ENCODE results near the gene MAG. TPM values are rescaled to one million over a fixed set of nuclear protein-coding genes. Genes with fewer than 3 reads are reported as not detected.

Gene MAG
- total RNA-seq, 4 donors from 2014 or later = not detected

DNA sequence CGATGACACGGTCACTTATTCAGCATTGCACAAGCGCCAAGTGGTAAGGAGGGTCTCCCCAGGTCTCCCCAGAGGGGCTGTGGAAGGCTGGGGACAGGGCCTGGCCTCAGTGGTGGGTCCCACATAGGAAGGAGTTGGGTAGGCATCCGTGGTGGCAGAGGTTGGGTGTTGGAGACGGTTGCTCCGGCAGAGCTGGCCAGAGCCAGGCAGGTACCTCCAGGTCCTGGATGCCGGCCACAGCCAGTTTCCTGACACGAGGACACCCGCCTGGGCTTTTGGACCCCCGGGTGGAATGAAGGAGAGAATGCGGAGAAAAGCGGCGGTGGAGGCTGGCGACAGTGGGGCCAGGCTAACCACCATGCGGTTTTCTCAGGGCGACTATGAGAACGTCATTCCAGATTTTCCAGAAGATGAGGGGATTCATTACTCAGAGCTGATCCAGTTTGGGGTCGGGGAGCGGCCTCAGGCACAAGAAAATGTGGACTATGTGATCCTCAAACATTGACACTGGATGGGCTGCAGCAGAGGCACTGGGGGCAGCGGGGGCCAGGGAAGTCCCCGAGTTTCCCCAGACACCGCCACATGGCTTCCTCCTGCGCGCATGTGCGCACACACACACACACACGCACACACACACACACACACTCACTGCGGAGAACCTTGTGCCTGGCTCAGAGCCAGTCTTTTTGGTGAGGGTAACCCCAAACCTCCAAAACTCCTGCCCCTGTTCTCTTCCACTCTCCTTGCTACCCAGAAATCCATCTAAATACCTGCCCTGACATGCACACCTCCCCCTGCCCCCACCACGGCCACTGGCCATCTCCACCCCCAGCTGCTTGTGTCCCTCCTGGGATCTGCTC is 54.5 kb downstream of the MAG start:
- TF ChIP-seq POLR2A (IDR thresholded peaks at IDR 0.05) = no peak
- TF ChIP-seq EP300 (IDR thresholded peaks at IDR 0.05; ENCODE audit: low read depth) = no peak
- no peak for TF ChIP-seq POLR2AphosphoS5 (IDR thresholded peaks at IDR 0.05)
- no peak for TF ChIP-seq CTCF (IDR thresholded peaks at IDR 0.05)
- intact Hi-C loops (cut with DNase I; ENCODE audit: low total_unique reads) (no loop called here), in situ Hi-C loops (cut with MboI; ENCODE audit: low pct_ligation_motif_present in 1 of 4, low pct_unique_long_range_greater_than_20kb in 1 of 4, low sequenced_read_pairs in 3 of 4) (loop anchor here in 1 of 4 donors (10.0 kb wide), 1 partner anchor 148 kb away; the partner anchor contains the start of gene KRTDAP)
- Histone ChIP-seq H3K4me3 (no peak overlapping the region), H3K9me3 (no peaks in the 10 kb centered on the region), H3K36me3 (no peaks in the 10 kb centered on the region), H3K4me1 (no peaks in the 10 kb centered on the region), H3K27ac (no peak overlapping the region), H3K27me3 (peaks cover 4% of the 10 kb centered on the region)
- DNase-seq = peak; percentile 63
- 14 to 56% methylated on average over 1 to 28 of the region's 28 CpGs for WGBS, 2 donors (ENCODE audit: low coverage in 1 of 2)

DNA sequence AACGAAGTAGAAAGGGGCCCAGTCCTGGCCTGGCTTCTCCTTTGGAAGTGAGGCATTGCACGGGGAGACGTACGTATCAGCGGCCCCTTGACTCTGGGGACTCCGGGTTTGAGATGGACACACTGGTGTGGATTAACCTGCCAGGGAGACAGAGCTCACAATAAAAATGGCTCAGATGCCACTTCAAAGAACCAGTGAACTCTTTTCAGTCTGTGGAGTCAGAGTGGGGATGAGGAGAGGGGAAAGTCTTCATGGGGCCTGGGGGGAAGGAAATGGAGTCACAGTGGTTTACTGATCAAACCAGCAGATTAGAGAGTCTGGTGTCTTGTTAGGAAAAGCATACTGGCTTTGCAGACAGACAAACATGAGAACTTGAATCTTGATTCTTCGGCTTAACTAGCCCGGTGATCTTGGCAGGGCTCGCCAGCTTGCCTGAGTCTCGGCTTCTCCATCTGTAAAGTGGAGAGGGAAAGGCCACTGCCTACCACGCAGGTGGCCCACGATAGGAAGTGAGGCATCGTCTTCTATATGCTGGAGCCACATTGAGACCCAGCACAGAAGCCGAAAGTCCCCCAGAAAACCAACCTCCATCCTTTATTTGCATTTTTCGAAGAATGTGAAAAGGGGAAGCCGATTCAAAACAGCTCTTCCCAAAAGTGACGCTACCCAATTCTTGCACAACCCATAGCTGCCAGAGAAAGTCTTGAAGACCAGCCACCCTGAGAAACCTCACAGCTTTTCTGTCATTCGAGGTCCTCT is 55.4 kb downstream of the MAG start, which contains the start of gene FFAR1:
Gene FFAR1, plus strand, starts transcription at position 732 of the 759 bp plus-strand sequence. CDS start 3,650 bp downstream, outside the sequence.
- 65 to 71% methylated on average over 3 to 18 of the region's 18 CpGs for WGBS, 2 donors (ENCODE audit: low coverage in 1 of 2)
- intact Hi-C loops (cut with DNase I; ENCODE audit: low total_unique reads) (no loop called here), in situ Hi-C loops (cut with MboI; ENCODE audit: low pct_ligation_motif_present in 1 of 4, low pct_unique_long_range_greater_than_20kb in 1 of 4, low sequenced_read_pairs in 3 of 4) (loop anchor here in 1 of 4 donors (10.0 kb wide), 1 partner anchor 147 kb away; the partner anchor contains the start of gene KRTDAP)
- TF ChIP-seq POLR2AphosphoS5 (IDR thresholded peaks at IDR 0.05) (no peak), POLR2A (IDR thresholded peaks at IDR 0.05) (no peak), EP300 (IDR thresholded peaks at IDR 0.05; ENCODE audit: low read depth) (no peak), CTCF (IDR thresholded peaks at IDR 0.05) (no peak)
- H3K27ac ChIP-seq = no peak within 1 kb of the TSS
- H3K27me3 ChIP-seq = peaks cover 4% of the 10 kb centered on the region
- no peak within 1 kb of the TSS for H3K4me3 ChIP-seq
- no peaks in the 10 kb centered on the region for H3K36me3 ChIP-seq
- H3K9me3 ChIP-seq = no peaks in the 10 kb centered on the region
- peak; percentile 40 for DNase-seq
- no peaks in the 10 kb centered on the region for H3K4me1 ChIP-seq

DNA sequence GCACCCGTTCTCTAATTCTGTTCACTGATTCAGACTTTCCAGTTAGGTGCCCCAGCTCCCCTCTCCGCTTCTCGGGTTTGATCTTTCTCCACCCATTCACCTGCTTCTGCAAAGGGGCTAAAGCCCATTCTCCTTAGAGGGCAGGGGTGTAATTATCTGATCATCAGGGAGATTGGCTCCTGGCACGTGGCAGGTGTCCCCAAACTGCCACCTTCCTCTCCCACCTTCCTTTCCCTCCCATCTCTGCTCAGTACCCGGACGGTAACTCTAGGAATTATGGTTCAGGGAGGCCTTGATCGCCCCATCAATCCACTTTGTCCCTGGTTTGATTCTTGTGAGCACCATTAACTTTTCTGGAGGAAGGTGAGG is 56.0 kb downstream of the MAG start:
- in situ Hi-C loops (cut with MboI; ENCODE audit: low pct_ligation_motif_present in 1 of 4, low pct_unique_long_range_greater_than_20kb in 1 of 4, low sequenced_read_pairs in 3 of 4) (loop anchor here in 1 of 4 donors (10.0 kb wide), 1 partner anchor 147 kb away; the partner anchor contains the start of gene KRTDAP), intact Hi-C loops (cut with DNase I; ENCODE audit: low total_unique reads) (no loop called here)
- no peaks in the 10 kb centered on the region for H3K4me1 ChIP-seq
- H3K4me3 ChIP-seq = no peak overlapping the region
- DNase-seq = no peak
- TF ChIP-seq POLR2A (IDR thresholded peaks at IDR 0.05) = no peak
- no peak for TF ChIP-seq EP300 (IDR thresholded peaks at IDR 0.05; ENCODE audit: low read depth)
- no peak for TF ChIP-seq CTCF (IDR thresholded peaks at IDR 0.05)
- TF ChIP-seq POLR2AphosphoS5 (IDR thresholded peaks at IDR 0.05) = no peak
- H3K9me3 ChIP-seq = no peaks in the 10 kb centered on the region
- H3K27ac ChIP-seq = no peak overlapping the region
- H3K27me3 ChIP-seq = peaks cover 4% of the 10 kb centered on the region
- WGBS, 2 donors (ENCODE audit: low coverage in 1 of 2) = 68 to 71% methylated on average over 7 of the region's 7 CpGs
- no peaks in the 10 kb centered on the region for H3K36me3 ChIP-seq

Measured in transverse colon (tissue), 4 donors.